IPS-18c (cell line): ENCODE results near the gene MARCHF10.

ENCODE experiments used
- H3K4me3 ChIP-seq: 2 replicates; pipeline ENCODE4 v1.7.0; 2013; ENCODE audit warnings: low read depth, mild to moderate bottlenecking, low read length, moderate library complexity; ENCODE audit not compliant: insufficient read depth
- H3K9me3 ChIP-seq: one replicate; pipeline ENCODE4 v1.6.1; 2013; ENCODE audit warnings: mild to moderate bottlenecking, low read length, moderate library complexity; ENCODE audit not compliant: control insufficient read depth, insufficient read depth

Gene MARCHF10

DNA sequence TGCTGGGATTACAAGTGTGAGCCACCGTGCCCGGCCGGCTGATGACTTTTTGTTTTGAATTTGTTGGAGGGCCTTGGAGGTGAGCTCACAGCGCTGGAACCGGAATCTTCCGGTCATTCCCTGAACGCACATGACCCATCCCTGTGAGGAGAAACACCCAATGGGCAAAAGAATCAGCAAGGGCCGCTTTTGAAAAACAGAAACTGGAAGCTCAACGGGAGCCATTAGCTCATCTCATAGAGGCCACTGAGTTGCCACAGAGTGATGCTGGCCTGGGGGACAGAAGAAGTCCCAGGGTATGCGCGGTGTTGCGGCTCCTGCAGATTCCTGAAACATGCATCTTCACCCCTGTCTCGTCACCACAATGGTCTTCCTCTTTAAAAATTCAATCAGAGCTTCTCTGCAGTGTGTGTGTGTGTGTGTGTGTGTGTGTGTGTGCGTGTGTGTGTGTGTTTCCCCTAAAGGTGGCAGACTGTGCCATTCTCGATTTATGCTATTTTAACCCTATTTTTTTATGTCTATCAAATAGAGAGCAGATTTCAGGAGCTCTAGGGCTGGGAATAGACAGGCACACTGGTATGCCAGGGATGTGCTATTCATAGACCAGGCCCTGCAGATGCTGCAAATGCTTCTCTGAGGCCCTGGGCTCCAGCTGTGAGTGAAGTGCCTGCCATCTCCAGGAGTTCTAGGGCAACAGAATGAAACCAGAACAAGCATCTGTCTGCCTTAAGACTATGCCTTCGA, 68.3 kb downstream of the MARCHF10 start:
- Histone ChIP-seq H3K9me3 (peaks cover 2% of the 10 kb centered on the region), H3K4me3 (no peak overlapping the region)

DNA sequence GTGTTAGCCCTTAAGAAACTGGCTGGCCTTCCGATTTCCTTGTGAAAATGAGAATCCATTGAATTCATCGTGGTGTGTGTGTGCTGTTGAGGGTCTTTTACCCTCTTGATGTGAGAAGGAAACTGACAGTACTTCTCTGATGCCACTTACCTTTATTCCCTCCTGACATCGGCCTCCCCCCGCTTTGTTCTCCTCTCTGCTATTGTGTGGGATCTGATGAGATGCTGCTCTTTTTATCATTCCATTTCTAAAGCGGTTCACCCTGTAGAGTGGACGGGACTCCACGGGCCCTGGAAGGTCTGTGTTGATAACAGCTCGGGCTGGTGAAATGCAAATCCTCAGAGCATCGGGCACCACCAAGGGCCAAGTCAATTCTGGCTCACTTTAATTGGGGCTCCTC, 69.8 kb downstream of the MARCHF10 start:
- Histone ChIP-seq H3K9me3 (peaks cover 2% of the 10 kb centered on the region), H3K4me3 (no peak overlapping the region)

DNA sequence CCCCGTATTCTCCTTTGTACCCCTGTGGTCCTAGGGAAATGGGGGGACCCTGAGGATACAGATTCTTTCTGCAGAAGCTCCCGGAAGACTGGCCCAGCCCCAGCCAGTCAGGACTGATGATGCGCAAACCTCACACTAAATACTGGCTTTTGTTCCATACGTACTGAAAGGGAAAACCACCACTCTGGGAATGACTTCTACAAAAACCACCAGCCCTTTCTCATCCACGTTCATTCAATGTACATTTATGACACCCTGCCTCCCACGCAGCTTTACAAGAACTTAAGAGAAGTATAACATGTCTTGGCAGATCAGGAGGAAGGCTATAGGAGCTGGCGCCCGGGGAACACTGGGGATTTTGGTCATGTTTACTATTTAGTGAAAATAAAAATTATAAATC, 70.6 kb downstream of the MARCHF10 start:
- peaks cover 2% of the 10 kb centered on the region for H3K9me3 ChIP-seq
- no peak overlapping the region for H3K4me3 ChIP-seq

DNA sequence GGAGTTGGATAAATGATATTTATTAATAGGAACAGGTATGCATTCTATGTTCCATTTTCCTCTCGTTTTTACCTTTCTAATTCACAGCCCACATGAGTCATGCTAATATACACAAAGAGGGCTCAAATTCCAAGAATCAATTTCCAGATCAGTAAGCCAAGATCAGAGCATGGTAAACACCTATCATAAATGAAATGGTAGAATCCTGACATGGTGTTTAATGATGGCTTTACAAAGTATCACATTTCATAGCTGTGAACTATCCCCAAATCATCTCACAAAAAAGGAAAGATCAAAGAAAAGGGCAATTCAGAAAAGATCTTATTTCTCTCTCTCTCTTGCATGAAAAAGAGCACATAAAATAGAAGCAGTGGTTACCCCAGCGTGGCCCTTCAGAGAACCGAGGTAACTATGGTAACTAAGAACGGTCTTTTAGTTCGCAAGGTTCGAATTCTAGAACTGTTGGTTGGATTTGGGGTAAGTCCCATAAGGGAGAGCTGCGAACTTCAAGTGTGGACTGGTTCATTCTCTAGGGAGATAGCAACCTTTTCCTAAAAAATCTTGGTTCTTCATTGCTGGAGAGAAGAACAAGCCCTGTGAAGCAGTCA, 73.0 kb downstream of the MARCHF10 start:
- Histone ChIP-seq H3K4me3 (no peak overlapping the region), H3K9me3 (no peaks in the 10 kb centered on the region)

DNA sequence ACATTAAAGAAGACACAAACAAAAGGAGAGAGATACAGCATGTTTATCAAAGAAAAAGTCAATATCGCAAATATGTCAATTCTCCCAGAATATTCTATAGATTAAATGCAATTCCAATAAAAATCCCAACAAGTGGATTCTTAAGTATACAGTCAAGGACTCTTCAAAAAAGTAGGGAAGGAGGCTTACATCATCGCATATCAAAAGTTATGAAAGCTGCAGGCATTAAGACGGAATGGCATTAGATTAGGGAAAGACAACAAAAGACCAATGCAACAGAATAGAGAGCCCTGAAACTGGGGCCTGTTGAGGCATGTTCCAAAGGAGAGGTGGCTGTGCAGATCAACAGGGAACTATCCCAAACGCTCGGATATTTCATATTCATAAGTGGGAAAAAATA, 76.0 kb downstream of the MARCHF10 start:
- no peaks in the 10 kb centered on the region for H3K9me3 ChIP-seq
- no peak overlapping the region for H3K4me3 ChIP-seq

DNA sequence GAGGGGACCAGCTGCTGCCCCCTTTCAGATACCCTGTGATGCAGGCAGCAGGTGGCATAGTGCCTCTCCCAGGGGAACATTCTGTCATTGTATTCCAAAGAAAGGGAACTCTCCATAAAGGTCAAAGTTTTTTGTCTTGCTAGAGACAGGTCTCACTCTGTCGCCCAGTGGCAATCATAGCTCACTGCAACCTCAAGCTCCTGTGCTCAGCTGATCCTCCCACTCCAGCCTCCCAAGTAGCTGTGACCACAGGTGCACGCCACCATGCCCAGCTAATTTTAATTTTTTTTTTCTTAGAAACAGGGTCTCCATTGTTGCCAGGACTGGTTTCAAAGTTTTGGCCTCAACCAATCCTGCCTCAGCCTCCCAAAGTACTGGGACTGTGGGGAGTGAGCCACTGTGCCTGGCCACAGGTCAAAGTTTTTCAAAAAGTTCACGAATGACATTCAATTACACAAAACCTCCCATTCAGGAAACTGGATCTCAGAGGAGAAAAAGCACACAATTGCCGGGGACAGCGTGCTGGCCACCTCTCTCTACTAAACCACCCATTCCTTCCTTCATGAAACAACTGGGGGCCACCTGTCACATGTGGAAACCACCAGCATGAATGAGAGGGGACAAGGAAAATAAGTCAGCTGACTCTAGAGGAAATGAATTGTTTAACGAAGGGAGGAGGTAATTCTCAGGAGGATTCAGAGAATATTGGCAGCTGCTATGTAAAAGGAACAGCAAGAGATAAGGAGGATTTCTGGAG, 80.0 kb downstream of the MARCHF10 start:
- H3K9me3 ChIP-seq = no peaks in the 10 kb centered on the region
- no peak overlapping the region for H3K4me3 ChIP-seq

DNA sequence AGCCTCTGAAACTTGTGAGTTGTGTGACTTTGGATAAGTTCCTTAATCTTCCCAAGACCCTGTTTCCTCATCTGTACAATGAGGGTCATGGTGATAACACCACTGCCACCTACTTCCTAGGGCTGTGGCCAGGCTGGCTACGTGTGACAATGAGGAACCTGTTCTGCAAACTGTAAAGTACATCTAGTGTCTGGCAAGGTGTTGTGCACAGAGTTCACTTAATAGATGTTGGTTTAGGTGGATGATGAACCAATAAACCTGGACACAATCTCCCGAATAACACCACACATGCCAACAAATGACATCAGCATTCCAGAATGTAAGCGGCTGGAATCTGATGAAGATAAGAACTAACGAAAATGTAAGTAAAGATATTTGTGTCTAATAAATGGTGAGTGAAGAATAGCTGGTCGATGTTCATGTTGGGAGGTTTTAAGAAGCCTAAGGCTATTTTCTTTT, 82.3 kb downstream of the MARCHF10 start:
- no peak overlapping the region for H3K4me3 ChIP-seq

DNA sequence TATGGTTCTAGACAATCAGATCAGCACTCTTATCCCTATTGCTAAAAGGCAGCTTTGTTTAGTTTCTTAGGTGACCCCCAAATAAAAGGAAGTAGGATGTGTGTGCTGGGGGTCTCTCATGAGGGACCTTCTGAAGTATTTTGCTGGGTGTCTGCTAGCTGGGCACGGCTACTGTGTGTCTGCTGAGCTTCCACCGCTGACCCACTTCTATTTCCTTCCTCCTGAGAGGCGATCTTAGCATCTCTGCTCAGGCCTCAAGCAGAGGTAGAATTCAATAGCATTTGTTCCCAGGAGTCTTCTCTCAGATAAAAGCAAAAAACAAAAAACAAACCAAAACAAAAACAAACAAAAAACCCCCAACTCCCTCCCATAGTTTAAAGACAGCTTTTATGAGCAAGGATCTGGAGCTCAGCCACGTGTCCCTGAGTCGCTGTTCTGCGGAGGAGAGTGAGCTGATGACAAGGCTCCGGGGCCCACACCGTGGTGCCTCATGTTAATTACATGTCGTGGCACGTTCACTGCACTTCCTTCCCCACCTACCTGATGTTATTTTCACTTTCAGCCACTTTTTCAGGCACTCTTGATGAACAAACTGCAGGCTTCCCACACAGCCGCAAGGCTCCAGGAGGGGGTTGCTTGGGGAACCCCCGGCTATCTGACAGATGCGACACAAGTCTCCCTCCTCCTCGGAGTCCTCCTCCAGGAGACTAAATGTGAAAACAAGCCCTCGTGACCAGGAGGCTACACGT, 83.5 kb downstream of the MARCHF10 start:
- no peaks in the 10 kb centered on the region for H3K9me3 ChIP-seq
- no peak overlapping the region for H3K4me3 ChIP-seq

More for the DNA sequence above, 82.3 kb downstream of the MARCHF10 start:
- no peaks in the 10 kb centered on the region for H3K9me3 ChIP-seq

DNA sequence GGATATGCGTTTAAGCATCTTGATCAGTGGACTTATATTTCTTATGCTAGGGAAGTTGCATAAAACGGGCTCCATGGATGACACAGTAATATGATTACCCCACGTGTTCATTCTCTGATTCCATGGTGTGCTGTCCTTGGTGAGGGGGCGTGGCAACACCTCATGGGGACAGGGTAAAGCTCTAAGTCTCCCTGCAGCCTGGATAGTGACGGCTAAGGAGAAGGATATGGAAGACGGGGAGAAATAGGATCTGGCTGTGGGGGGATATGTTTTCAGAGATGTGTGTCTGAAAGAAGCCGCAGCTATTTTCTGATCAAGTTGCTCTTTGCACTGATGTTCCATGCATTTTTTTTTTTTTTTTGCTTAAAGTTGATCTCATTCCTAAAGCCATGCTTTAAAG, 84.3 kb downstream of the MARCHF10 start:
- no peak overlapping the region for H3K4me3 ChIP-seq
- H3K9me3 ChIP-seq = no peaks in the 10 kb centered on the region

DNA sequence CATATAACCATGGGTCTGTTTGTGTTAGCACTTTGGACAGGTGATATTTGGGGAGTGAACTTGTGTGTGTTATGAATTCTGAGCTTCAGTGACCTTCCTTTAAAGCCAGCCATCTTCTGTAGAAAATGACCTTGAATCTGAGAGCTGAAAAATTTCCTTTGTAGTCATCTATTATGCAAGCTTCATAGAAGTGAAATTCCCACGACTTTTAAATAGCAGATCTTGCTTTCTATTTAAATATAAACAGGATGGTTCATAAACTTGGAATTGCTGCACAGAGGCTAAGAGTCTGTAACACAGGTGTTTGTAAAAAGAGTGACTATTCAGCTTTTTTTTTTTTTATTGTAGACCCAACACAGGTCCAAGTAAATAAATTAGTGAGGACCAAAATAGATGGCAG, 85.5 kb downstream of the MARCHF10 start:
- Histone ChIP-seq H3K9me3 (no peaks in the 10 kb centered on the region), H3K4me3 (no peak overlapping the region)

DNA sequence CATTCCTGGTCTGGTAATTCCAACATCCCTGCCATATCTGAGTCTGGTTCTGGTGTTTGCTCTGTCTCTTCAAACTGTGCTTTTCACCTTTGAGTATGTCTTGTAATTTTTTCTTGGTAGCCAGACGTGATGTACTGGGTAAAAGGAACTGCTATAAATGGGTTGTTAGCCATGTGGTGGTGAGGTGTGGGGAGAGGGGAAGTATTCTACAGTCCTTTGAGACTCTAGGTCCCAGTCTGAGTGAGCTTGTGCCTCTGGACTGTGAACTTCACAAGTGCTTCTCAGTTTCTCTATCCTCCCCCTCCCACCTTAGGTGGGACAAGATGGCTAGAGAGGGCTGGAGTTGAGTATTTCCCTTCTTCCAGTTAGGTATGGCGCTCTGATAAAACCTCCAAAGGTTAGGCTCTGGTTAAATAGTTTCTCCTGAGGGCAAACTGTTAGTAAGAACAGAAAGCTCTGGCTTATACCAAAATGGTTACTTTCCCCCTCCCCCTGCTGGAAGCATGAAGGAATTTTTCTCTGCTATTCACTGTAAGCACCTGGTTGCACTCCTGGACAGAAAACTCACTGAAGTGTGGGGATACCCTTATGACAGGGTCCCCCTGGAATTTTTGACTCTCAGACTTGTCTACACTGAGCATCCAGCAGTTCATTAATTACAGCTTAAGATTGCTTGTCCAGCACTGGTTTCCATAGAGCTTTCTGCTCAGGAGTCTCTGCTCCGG, 87.8 kb downstream of the MARCHF10 start:
- Histone ChIP-seq H3K9me3 (no peaks in the 10 kb centered on the region), H3K4me3 (no peak overlapping the region)

DNA sequence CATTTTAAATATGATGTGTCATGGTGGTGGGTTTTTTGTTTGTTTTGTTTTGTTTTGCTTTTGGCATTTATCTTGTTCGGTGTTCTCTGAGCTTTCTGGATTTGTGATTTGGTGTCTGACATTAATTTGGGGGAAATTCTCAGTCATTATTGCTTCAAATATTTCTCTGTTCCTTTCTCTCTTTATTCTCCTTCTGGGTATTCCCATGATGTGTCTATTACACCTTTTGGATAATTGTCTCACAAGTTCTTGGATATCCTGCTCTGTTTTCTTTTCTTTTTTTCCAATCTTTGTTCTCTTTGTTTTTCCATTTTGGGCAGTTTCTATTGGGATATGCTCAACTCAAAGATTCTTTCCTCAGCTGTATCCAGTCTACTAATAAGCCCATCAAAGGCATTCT, 88.5 kb downstream of the MARCHF10 start:
- no peak overlapping the region for H3K4me3 ChIP-seq
- H3K9me3 ChIP-seq = no peaks in the 10 kb centered on the region

DNA sequence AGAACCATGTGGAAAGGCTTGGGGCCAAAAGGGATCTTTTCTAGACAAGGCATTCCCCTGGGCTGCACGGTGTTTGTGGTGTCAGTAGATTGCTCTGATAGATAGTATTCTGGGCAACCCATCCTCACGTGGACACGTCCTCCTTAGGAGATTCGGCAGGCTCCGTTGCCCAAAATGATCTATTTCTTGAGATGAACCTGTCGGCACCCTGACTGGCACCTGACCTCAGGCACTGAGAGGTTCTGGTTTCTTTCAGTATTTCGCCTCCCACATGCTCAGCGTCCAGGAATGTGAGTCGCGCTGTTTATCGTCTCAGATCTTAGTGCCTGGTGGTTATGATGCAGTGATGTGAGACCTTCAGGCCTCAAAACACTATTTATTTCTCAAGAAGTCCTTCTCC, 89.7 kb downstream of the MARCHF10 start:
- no peaks in the 10 kb centered on the region for H3K9me3 ChIP-seq

DNA sequence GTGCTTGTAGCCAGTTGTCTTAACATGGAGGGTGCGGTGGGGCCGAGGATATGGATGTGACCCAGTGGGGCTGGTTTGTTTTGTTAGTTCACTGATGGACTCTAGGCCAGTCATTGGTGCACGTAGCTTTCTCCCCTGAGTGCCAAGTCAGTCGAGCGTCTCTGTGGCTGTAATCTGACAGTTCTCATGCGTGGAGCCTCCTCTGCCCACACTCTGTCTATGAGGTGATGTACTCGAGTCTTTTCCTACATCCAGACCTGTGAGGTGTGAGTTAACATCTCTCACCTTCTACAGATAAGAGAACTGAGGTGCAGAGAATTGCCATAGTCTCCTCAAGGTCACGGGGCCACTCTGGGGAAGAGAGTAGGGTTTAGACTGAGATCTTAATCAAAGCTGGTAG, 90.2 kb downstream of the MARCHF10 start:
- no peak overlapping the region for H3K4me3 ChIP-seq

More for the DNA sequence above, 89.7 kb downstream of the MARCHF10 start:
- no peak overlapping the region for H3K4me3 ChIP-seq

DNA sequence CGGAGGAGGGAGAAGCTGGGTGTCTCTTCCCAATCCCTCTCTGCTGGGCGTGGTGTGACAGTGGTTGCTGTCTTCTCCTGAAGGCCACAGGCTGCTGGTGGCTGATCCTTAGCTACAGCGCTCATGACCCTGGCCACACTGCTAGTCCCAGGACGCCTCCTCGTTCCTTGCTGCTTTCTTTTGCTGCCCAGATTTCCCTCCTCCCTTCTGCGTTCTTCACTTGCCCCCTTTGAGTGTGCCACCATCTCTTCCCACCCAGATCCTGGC, 90.6 kb downstream of the MARCHF10 start:
- no peaks in the 10 kb centered on the region for H3K9me3 ChIP-seq
- H3K4me3 ChIP-seq = no peak overlapping the region

More for the DNA sequence above, 90.2 kb downstream of the MARCHF10 start:
- H3K9me3 ChIP-seq = no peaks in the 10 kb centered on the region

DNA sequence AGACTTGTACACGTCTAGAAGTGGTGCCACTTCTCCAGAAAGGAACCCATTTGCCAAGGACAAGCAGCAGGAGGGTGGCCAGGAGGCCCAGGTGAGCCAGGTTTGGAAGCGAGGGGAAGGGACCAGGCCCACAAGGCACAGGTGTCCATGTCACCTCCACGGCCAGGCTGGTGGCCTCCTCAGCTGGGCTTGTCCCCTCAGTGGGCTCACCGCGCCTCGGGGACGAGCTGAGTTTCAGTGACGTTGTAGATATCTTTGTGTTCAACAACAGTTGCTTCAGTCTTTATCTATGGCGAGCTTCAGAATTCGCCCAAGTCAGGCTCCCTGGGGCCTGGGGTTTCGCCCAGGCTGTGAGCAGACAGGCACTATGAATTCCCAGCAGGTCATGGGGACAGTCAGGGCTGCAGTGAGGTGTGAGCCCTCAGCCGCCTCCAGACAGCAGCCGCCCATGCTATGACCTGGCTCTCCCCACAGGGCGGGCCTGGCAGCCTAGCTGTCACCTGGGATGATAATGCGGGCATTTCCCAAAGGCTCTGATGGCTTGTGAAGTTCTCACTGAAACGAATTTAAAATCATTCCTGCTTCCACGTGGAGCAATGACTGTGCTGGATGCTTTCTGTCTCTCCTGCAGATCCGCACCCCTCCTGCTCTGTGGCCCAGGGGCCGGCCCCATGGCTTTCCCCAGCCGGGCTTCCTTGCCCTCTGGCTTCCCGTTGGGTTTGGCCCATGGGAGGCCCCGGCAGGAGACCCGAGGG, 91.1 kb downstream of the MARCHF10 start:
- Histone ChIP-seq H3K4me3 (no peak overlapping the region), H3K9me3 (no peaks in the 10 kb centered on the region)
